Thyroid gland (tissue), 4 donors: ENCODE results near the gene LKAAEAR1.

ENCODE experiments used
- CTCF ChIP-seq, 6 experiments: fragments of 200-600 bp in 3 of 6; fragments of 450-650 bp in 3 of 6; sonication (generic) in 3 of 6; IDR thresholded peaks; one replicate each; pipeline ENCODE4 v1.5.1; 2016 to 2019; ENCODE audit warnings: antibody characterized with exemption in 6 of 6, mild to moderate bottlenecking in 2 of 6, inconsistent platforms in 1 of 6, moderate library complexity in 1 of 6
- POLR2A ChIP-seq, 2 donors: fragments of 450-650 bp; IDR thresholded peaks; one replicate each; pipeline ENCODE4 v1.6.1; 2017; ENCODE audit warnings: antibody characterized with exemption in 2 of 2, mild to moderate bottlenecking in 2 of 2, moderate library complexity in 1 of 2

GRCh38 chr20:64077876-64078551 lies 6.2 kb downstream of the LKAAEAR1 start:
- TF ChIP-seq POLR2A (IDR thresholded peaks at IDR 0.05) (no peak), CTCF (IDR thresholded peaks at IDR 0.05) (no peak)
